ENCODE results near the gene ZNF747. TPM values are rescaled to one million over a fixed set of nuclear protein-coding genes. Genes with fewer than 3 reads are reported as not detected.

The ZNF747 gene
- total RNA-seq, 1 donor from 2014 or later, result 9.7 TPM

DNA sequence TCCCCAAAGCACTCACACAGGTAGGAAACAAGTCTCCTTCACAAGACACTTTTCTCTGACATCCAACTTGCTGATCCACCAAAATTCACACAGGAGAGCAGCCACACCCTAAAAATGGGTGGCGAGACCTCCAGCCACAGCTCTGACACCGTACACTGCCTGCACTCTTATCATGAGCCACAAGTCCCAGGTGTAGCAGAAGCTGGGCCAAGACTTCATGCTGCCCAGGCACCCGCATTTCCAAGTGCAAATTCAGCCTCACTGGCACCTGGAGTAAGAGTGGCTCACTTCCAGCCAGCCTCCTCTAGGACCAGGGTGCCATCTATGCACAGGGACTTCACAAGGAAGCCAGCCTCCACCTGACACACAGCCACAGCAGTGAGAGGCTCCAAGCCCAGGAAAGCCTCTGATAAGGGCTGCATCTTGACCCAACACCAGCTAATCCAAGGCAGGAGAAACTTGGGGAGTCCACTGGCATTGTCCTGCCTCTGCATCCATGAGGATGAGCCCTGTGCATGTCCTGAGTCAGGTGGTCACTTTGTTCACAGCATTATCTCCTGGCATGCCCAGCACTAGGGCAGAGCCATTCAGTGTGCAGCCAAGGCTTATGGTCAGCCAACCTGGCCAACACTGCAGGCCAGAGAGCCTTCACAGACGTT is 5.7 kb downstream of the ZNF747 start:
- TF ChIP-seq, protein P1, sequence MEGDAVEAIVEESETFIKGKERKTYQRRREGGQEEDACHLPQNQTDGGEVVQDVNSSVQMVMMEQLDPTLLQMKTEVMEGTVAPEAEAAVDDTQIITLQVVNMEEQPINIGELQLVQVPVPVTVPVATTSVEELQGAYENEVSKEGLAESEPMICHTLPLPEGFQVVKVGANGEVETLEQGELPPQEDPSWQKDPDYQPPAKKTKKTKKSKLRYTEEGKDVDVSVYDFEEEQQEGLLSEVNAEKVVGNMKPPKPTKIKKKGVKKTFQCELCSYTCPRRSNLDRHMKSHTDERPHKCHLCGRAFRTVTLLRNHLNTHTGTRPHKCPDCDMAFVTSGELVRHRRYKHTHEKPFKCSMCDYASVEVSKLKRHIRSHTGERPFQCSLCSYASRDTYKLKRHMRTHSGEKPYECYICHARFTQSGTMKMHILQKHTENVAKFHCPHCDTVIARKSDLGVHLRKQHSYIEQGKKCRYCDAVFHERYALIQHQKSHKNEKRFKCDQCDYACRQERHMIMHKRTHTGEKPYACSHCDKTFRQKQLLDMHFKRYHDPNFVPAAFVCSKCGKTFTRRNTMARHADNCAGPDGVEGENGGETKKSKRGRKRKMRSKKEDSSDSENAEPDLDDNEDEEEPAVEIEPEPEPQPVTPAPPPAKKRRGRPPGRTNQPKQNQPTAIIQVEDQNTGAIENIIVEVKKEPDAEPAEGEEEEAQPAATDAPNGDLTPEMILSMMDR (IDR thresholded peaks at IDR 0.05; ENCODE audit: unreplicated experiment), result no peak
- Mint-ChIP-seq H3K27me3 (ENCODE audit: unreplicated experiment) (peaks cover 5% of the 10 kb centered on the region), H3K9me3 (ENCODE audit: unreplicated experiment) (no peaks in the 10 kb centered on the region), H3K36me3 (ENCODE audit: low read depth, unreplicated experiment) (peaks cover 12% of the 10 kb centered on the region), H3K4me3 (ENCODE audit: unreplicated experiment) (peak overlapping the region; percentile 47), H3K4me1 (ENCODE audit: unreplicated experiment) (peaks cover 24% of the 10 kb centered on the region), H3K27ac (ENCODE audit: unreplicated experiment) (peak overlapping the region; percentile 86)
- DNase-seq (ENCODE audit: low spot score), result no peak

DNA sequence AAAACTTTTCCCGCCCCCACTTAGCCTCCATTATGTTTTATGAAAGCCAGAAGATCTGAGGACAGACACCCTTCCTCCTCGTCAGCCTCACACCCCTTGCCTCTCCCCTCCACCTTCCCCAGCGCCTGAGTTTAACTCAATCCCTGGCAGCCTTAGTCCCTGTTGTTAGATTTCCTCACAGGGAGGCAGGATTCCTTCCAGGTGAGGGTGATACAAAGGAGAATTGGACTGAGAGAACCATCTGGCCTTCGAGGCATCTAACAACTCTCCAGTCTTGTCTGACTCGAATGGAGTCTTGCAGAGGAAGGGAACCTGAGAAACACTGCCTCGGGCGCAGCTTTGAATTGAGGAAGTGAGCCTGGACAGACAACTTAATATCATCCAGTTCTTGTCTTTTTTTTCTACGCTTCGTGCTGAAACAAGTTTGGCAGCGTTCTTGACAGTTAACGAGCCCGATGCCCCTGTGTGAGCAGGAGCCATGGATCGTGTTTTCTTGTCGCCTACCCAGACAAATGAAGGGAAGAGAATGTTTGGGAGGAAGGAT is 7.0 kb downstream of the ZNF747 start:
- Mint-ChIP-seq H3K27ac (ENCODE audit: unreplicated experiment) (peak overlapping the region; percentile 86), H3K36me3 (ENCODE audit: low read depth, unreplicated experiment) (peaks cover 8% of the 10 kb centered on the region), H3K4me3 (ENCODE audit: unreplicated experiment) (peak overlapping the region; percentile 88)

DNA sequence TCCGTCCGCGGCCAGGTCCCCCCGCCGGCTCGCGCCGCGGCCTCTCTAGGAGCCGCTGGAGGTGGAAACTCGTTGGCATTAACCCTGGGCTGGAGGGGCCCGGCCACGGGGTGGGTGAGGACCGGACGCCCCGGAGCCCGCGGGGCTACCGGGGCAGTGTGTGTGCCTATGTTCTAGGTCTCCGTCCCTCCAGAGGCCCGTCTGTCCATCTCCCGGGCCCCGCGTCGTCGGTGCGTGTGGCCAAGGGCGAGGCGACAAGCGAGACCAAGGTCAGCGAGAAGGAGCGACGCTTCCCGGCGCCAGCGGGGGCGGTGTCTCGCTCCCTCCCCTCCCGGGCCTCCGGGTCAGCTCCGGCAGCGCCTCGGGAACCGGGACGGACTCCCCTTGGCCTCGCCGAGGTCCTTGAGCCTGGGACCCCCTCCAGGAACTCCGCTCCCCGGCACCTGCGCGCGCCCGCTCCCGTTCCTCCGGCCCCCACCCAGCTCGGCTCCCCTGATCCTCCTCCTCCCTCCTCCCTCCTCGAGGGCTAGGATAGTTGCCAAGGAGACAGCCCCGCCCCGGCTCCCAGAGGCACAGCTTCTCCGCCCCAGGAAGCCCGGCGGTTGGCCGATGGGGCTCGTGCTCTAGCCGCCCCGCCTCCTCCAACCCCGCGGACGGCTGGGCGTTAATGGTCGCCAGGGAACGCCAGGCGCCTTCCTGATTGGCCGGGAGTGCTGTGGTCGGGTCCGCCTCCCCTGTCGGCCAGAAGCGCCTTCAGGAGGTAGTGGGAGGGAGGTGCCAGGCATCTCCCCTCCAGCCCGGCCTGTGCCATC is 7.6 kb downstream of the ZNF747 start:
- peaks cover 8% of the 10 kb centered on the region for H3K36me3 Mint-ChIP-seq (ENCODE audit: low read depth, unreplicated experiment)
- DNase-seq (ENCODE audit: low spot score), result peak; percentile 96
- TF ChIP-seq, protein P1 (IDR thresholded peaks at IDR 0.05; ENCODE audit: unreplicated experiment), result peak; percentile 28
- H3K27me3 Mint-ChIP-seq (ENCODE audit: unreplicated experiment), result peaks cover 3% of the 10 kb centered on the region
- no peaks in the 10 kb centered on the region for H3K9me3 Mint-ChIP-seq (ENCODE audit: unreplicated experiment)
- peak overlapping the region; percentile 86 for H3K27ac Mint-ChIP-seq (ENCODE audit: unreplicated experiment)
- peak overlapping the region; percentile 88 for H3K4me3 Mint-ChIP-seq (ENCODE audit: unreplicated experiment)
- peaks cover 18% of the 10 kb centered on the region for H3K4me1 Mint-ChIP-seq (ENCODE audit: unreplicated experiment)

More for the DNA sequence above, 7.0 kb downstream of the ZNF747 start:
- no peaks in the 10 kb centered on the region for H3K9me3 Mint-ChIP-seq (ENCODE audit: unreplicated experiment)
- peaks cover 3% of the 10 kb centered on the region for H3K27me3 Mint-ChIP-seq (ENCODE audit: unreplicated experiment)
- H3K4me1 Mint-ChIP-seq (ENCODE audit: unreplicated experiment), result peaks cover 18% of the 10 kb centered on the region
- TF ChIP-seq, protein P1 (IDR thresholded peaks at IDR 0.05; ENCODE audit: unreplicated experiment), result no peak
- DNase-seq (ENCODE audit: low spot score), result no peak

DNA sequence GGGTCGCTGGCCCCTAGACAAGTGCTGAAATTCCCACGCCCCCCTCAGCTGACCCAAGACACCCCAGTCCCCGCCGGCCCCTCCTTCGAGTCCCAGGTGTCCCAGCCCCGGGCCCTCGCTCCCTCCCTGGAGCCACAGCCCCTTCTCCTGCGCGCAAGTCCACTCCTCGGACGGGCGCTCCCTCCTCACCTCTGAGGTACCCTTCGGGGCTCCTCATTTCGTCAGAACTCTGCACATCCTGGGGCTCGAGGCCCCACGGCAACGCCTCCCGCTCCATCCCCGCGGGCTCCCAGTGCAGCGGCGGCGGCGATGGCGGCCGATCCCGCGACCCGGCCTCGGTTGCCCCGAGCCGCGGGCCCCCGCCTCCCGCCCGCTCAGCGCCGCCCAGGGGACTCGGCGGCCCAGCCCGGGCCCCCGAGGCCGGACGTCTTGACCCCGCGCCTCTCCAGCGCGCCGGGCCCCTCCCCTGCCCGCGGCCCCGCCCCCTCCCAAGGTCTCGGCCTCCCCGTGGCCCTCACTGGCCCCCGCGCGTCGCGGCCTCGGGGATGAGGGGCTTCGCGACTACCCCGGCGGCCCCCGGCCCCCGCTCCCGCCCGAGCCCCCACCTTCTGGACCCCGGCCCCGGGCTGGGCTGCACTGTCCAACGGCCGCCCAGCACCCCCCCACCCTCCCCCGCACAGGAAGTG is 8.4 kb downstream of the ZNF747 start, which contains the start of gene ZNF768:
TSS of gene ZNF768 (minus strand) at position 430 of the 686 bp plus-strand sequence. CDS start at position 277, 153 bp downstream.
- TF ChIP-seq, protein P1 (IDR thresholded peaks at IDR 0.05; ENCODE audit: unreplicated experiment), result no peak
- DNase-seq (ENCODE audit: low spot score), result peak; percentile 67
- H3K27ac Mint-ChIP-seq (ENCODE audit: unreplicated experiment), result peak within 1 kb of the TSS; percentile 86
- peaks cover 6% of the 10 kb centered on the region for H3K36me3 Mint-ChIP-seq (ENCODE audit: low read depth, unreplicated experiment)
- H3K4me3 Mint-ChIP-seq (ENCODE audit: unreplicated experiment), result peak within 1 kb of the TSS; percentile 94
- no peaks in the 10 kb centered on the region for H3K9me3 Mint-ChIP-seq (ENCODE audit: unreplicated experiment)
- H3K4me1 Mint-ChIP-seq (ENCODE audit: unreplicated experiment), result peaks cover 18% of the 10 kb centered on the region
- peaks cover 3% of the 10 kb centered on the region for H3K27me3 Mint-ChIP-seq (ENCODE audit: unreplicated experiment)
